CD4-positive, alpha-beta T cell (primary cell): ENCODE data around the gene MEIOSIN. TPM values are rescaled to one million over a fixed set of nuclear protein-coding genes. Genes with fewer than 3 reads are reported as not detected.

Source experiments
- ATAC-seq: fragments of 200-7000 bp; cut with Tn5 transposase; one replicate; pipeline ENCODE4 v1.10.0; 2022; ENCODE audit warnings: mild to moderate bottlenecking; ENCODE audit not compliant: poor library complexity
- CTCF ChIA-PET: fragments of 350-600 bp; sonication (Branson Sonifier 250); formaldehyde crosslinking; loops from one replicate; lab custom pipeline; 2021; ENCODE audit warnings: antibody characterized with exemption, inconsistent platforms; lab: Charles Lee
- POLR2A ChIA-PET: fragments of 350-600 bp; sonication (Branson Sonifier 250); formaldehyde crosslinking; loops from one replicate; lab custom pipeline; 2021; ENCODE audit warnings: antibody characterized with exemption, inconsistent platforms; lab: Charles Lee
- DNase-seq, 14 experiments: peaks; one replicate each; pipeline ENCODE4 v3.0.0-alpha.2; 2013 to 2020; ENCODE audit warnings: mixed read lengths in 2 of 14
- H3K27ac ChIP-seq, 2 donors: one replicate each; pipeline versions ENCODE4 v1.5.1 to v1.7.0; 2013; ENCODE audit warnings: low read length in 2 of 2, low read depth in 1 of 2, mild to moderate bottlenecking in 1 of 2
- H3K27me3 ChIP-seq, 2 experiments: 1 replicate in 1 of 2; 2 replicates in 1 of 2; pipeline versions ENCODE4 v1.6.1 to v1.7.0; 2013; ENCODE audit warnings: low read length in 2 of 2, control low read depth in 1 of 2, mild to moderate bottlenecking in 1 of 2, moderate library complexity in 1 of 2; ENCODE audit not compliant: insufficient read depth in 2 of 2, control insufficient read depth in 1 of 2
- H3K36me3 ChIP-seq: one replicate; pipeline ENCODE4 v1.6.1; 2013; ENCODE audit warnings: low read length, control low read depth; ENCODE audit not compliant: insufficient read depth
- H3K4me1 ChIP-seq: one replicate; pipeline ENCODE4 v1.6.1; 2013; ENCODE audit warnings: low read length, control low read depth; ENCODE audit not compliant: insufficient read depth
- H3K4me3 ChIP-seq: one replicate; pipeline ENCODE4 v1.5.1; 2013; ENCODE audit warnings: mild to moderate bottlenecking, low read length, moderate library complexity
- H3K9me3 ChIP-seq, 2 experiments: 1 replicate in 1 of 2; 2 replicates in 1 of 2; pipeline versions ENCODE4 v1.6.1 to v1.7.0; 2013; ENCODE audit warnings: low read length in 2 of 2, mild to moderate bottlenecking in 2 of 2, control low read depth in 1 of 2, moderate library complexity in 1 of 2; ENCODE audit not compliant: control insufficient read depth in 1 of 2, insufficient read depth in 1 of 2
- H3K27ac Mint-ChIP-seq: one replicate; pipeline ENCODE4 v1.8.0; 2020; ENCODE audit warnings: mixed read lengths
- H3K27me3 Mint-ChIP-seq: one replicate; pipeline ENCODE4 v1.8.0; 2021; ENCODE audit warnings: mixed read lengths
- H3K36me3 Mint-ChIP-seq: one replicate; pipeline ENCODE4 v1.8.0; 2021; ENCODE audit warnings: low read depth, mixed read lengths
- H3K4me1 Mint-ChIP-seq: one replicate; pipeline ENCODE4 v1.8.0; 2021; ENCODE audit warnings: low read depth, mixed read lengths
- H3K4me3 Mint-ChIP-seq: one replicate; pipeline ENCODE4 v1.8.0; 2020; ENCODE audit warnings: mild to moderate bottlenecking, mixed read lengths
- H3K9me3 Mint-ChIP-seq: one replicate; pipeline ENCODE4 v1.8.0; 2020; ENCODE audit warnings: mixed read lengths
- intact Hi-C, 2 experiments: fragments of 100-400 bp; cut with DNase I in 1 of 2; cut with micrococcal nuclease in 1 of 2; formaldehyde crosslinking; loops; one replicate each; pipeline versions ENCODE4 v1.15.1 to v1.9.0; 2023 to 2025; cut with DNase I, micrococcal nuclease
- total RNA-seq, 174 experiments: library from RNA in 2 of 174; stranded (reverse) in 2 of 174; gene quantifications; one replicate each; pipeline ENCODE4 v1.2.3 and lab custom pipeline; 2021 to 2026
- TF ChIP-seq, protein P1 (sequence below): fragments of 200-600 bp; IDR thresholded peaks from one replicate; pipeline ENCODE4 v1.8.0; 2022; ENCODE audit warnings: antibody characterized with exemption, mild to moderate bottlenecking

The MEIOSIN gene
- total RNA-seq, 2 experiments from 2014 or later: not detected

DNA sequence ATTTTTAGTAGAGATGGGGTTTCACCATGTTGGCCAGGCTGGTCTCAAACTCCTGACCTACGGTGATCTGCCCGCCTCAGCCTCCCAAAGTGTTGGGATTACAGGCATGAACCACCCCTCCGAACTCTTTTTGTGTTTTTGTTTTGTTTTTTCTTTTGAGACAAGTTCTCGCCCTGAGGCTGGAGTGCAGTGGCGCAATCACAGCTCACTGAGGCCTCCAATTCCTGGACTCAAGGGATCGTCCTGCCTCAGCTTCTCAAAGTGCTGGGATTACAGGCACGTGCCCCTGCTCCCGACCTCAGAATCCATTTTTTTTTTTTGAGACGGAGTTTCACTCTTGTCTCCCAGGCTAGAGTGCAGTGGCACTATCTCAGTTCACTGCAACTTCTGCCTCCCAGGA is 24.5 kb downstream of the MEIOSIN start:
- H3K4me3 ChIP-seq: no peak overlapping the region
- TF ChIP-seq, protein P1, sequence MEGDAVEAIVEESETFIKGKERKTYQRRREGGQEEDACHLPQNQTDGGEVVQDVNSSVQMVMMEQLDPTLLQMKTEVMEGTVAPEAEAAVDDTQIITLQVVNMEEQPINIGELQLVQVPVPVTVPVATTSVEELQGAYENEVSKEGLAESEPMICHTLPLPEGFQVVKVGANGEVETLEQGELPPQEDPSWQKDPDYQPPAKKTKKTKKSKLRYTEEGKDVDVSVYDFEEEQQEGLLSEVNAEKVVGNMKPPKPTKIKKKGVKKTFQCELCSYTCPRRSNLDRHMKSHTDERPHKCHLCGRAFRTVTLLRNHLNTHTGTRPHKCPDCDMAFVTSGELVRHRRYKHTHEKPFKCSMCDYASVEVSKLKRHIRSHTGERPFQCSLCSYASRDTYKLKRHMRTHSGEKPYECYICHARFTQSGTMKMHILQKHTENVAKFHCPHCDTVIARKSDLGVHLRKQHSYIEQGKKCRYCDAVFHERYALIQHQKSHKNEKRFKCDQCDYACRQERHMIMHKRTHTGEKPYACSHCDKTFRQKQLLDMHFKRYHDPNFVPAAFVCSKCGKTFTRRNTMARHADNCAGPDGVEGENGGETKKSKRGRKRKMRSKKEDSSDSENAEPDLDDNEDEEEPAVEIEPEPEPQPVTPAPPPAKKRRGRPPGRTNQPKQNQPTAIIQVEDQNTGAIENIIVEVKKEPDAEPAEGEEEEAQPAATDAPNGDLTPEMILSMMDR: no peak
- no peaks in the 10 kb centered on the region for H3K4me1 ChIP-seq
- no peaks in the 10 kb centered on the region for H3K9me3 Mint-ChIP-seq
- H3K4me3 Mint-ChIP-seq: no peak overlapping the region
- ChIA-PET POLR2A (no interaction called here), CTCF (no interaction called here)
- no peak overlapping the region for H3K27ac ChIP-seq
- H3K36me3 Mint-ChIP-seq: no peaks in the 10 kb centered on the region
- no peaks in the 10 kb centered on the region for H3K27me3 ChIP-seq
- H3K27me3 Mint-ChIP-seq: no peaks in the 10 kb centered on the region
- DNase-seq: no peak
- H3K4me1 Mint-ChIP-seq: no peaks in the 10 kb centered on the region
- no peak overlapping the region for H3K27ac Mint-ChIP-seq
- no peak for ATAC-seq
- intact Hi-C loops: no loop called here
- H3K36me3 ChIP-seq: no peaks in the 10 kb centered on the region
- no peaks in the 10 kb centered on the region for H3K9me3 ChIP-seq

DNA sequence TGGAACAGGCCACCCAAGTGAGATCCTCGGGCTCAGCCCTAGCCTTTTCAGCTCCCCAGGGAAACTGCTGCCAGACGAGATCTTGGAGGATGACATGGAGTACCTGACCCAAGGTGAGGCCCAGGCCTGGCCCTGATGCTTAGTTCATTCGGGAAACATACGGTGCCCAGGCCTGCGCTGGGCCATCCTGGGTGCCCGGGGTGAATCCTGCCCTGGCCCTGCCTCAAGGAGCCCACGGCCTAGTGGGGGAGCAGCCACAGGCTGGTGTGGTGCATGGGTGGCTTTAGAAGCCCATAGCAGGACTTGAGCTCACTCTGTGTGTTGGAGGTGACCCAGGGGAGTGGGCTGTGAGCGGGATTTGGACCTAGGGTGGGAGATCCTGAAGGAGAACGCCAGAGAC is 25.7 kb downstream of the MEIOSIN start:
- Histone ChIP-seq H3K4me1 (no peaks in the 10 kb centered on the region), H3K9me3 (no peaks in the 10 kb centered on the region), H3K4me3 (no peak overlapping the region), H3K27me3 (peaks cover 0 to 2% of the 10 kb centered on the region in 2 experiments), H3K27ac (no peak overlapping the region), H3K36me3 (no peaks in the 10 kb centered on the region)
- TF ChIP-seq, protein P1: no peak
- ATAC-seq (no peak), DNase-seq (no peak)
- Mint-ChIP-seq H3K27ac (no peak overlapping the region), H3K9me3 (no peaks in the 10 kb centered on the region), H3K27me3 (no peaks in the 10 kb centered on the region), H3K4me1 (no peaks in the 10 kb centered on the region), H3K36me3 (no peaks in the 10 kb centered on the region), H3K4me3 (no peak overlapping the region)
- POLR2A ChIA-PET: no interaction called here
- CTCF ChIA-PET: no interaction called here
- intact Hi-C loops: no loop called here

DNA sequence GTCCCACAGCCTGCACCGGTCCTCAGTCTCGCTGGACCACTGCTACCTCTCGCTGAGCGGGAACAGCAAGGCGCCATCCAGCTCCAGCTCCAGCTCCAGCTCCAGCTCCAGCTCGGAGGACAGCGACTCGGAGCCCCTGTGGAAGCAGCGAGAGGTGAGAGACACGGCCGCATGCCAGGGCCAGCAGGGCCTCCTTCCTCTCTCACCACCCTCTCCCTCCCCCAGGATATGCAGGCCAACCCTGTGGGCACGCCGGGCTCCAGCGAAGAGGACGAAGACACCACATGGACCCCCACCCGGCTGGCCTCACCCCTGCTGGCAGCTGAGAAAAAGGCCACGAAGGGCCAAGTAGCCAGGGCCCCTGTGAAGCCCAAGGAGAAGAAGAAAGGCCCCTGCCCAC is 28.5 kb downstream of the MEIOSIN start:
- ChIA-PET POLR2A (no interaction called here), CTCF (no interaction called here)
- peaks cover 5 to 15% of the 10 kb centered on the region in 2 experiments for H3K27me3 ChIP-seq
- H3K27ac Mint-ChIP-seq: no peak overlapping the region
- no peaks in the 10 kb centered on the region for H3K9me3 Mint-ChIP-seq
- intact Hi-C loops: no loop called here
- H3K27ac ChIP-seq: no peak overlapping the region
- DNase-seq: no peak
- no peaks in the 10 kb centered on the region for H3K36me3 ChIP-seq
- H3K36me3 Mint-ChIP-seq: no peaks in the 10 kb centered on the region
- peaks cover 14% of the 10 kb centered on the region for H3K27me3 Mint-ChIP-seq
- H3K9me3 ChIP-seq: peaks cover 0 to 10% of the 10 kb centered on the region in 2 experiments
- no peaks in the 10 kb centered on the region for H3K4me1 Mint-ChIP-seq
- no peaks in the 10 kb centered on the region for H3K4me1 ChIP-seq
- TF ChIP-seq, protein P1: no peak
- no peak for ATAC-seq
- no peak overlapping the region for H3K4me3 ChIP-seq
- H3K4me3 Mint-ChIP-seq: no peak overlapping the region
